SK-N-MC (cell line): ENCODE data around the gene PHF20.
A peak's percentile ranks its signal among the peaks of the same experiment; 100 is the strongest.

ENCODE experiments used
- DNase-seq: peaks from one replicate; pipeline ENCODE4 v3.0.0-alpha.2; 2011; ENCODE audit warnings: low read depth, low spot score
- H3K27ac ChIP-seq: fragments of 200-600 bp; sonication (generic); 2 replicates; pipeline ENCODE4 v1.5.1; 2016; ENCODE audit warnings: mixed run types
- H3K36me3 ChIP-seq: fragments of 200-600 bp; sonication (generic); 2 replicates; pipeline ENCODE4 v1.6.1; 2017; ENCODE audit warnings: antibody characterized with exemption, low read length, mixed read lengths; ENCODE audit not compliant: insufficient read depth
- H3K4me3 ChIP-seq: fragments of 200-600 bp; sonication (generic); 2 replicates; pipeline ENCODE4 v1.5.1; 2016
- H3K9ac ChIP-seq: fragments of 200-600 bp; sonication (generic); 2 replicates; pipeline ENCODE4 v1.8.0; 2017; ENCODE audit warnings: mixed run types, mixed read lengths; ENCODE audit not compliant: insufficient read length
- H3K9me3 ChIP-seq: fragments of 200-600 bp; sonication (generic); 2 replicates; pipeline ENCODE4 v1.6.1; 2017; ENCODE audit warnings: low read depth, mild to moderate bottlenecking, antibody characterized with exemption, low read length, moderate library complexity, mixed read lengths
- EZH2 ChIP-seq: fragments of 200-600 bp; sonication (generic); IDR thresholded peaks from one replicate; pipeline ENCODE4 v1.6.1; 2017; ENCODE audit warnings: antibody characterized with exemption
- FOXP2 ChIP-seq: optimal IDR thresholded peaks from 2 replicates; pipeline ENCODE3; 2011; ENCODE audit warnings: mild to moderate bottlenecking, moderate library complexity; ENCODE audit not compliant: insufficient read depth; ENCODE audit errors: extremely low read length, control extremely low read depth
- POLR2AphosphoS5 ChIP-seq: IDR thresholded peaks from 2 replicates; pipeline ENCODE4 v1.6.1; 2012; ENCODE audit warnings: mild to moderate bottlenecking, low read depth, low read length, borderline replicate concordance

Gene PHF20

DNA sequence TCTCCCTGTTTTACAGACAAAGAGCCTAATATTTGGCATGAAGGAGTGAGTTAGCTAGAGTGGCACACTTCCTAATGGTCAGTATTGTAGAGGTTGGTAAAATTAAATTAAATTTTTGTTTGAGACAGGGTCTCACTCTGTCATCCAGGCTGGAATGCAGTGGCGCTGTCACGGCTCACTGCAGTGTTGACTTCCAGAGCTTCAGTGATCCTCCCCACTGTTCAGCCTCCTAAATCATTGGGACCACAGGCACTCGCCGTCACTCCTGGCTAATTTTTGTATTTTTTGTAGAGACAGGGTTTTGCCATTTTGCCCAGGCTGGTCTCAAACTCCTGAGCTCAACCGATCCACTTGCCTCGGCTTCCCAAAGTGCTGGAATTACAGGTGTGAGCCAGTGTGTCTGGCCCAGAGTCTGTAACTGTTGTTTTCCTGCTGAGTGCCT, 111.5 kb downstream of the PHF20 start:
- Histone ChIP-seq H3K36me3 (peaks cover 3% of the 10 kb centered on the region; the same call in 1 of the 2 replicates), H3K4me3 (no peak overlapping the region), H3K9ac (no peak overlapping the region), H3K27ac (peak overlapping the region; percentile 45; the same call in 1 of the 2 replicates), H3K9me3 (no peaks in the 10 kb centered on the region)
- no peak for DNase-seq
- TF ChIP-seq POLR2AphosphoS5 (no peak), FOXP2 (no peak), EZH2 (no peak)

DNA sequence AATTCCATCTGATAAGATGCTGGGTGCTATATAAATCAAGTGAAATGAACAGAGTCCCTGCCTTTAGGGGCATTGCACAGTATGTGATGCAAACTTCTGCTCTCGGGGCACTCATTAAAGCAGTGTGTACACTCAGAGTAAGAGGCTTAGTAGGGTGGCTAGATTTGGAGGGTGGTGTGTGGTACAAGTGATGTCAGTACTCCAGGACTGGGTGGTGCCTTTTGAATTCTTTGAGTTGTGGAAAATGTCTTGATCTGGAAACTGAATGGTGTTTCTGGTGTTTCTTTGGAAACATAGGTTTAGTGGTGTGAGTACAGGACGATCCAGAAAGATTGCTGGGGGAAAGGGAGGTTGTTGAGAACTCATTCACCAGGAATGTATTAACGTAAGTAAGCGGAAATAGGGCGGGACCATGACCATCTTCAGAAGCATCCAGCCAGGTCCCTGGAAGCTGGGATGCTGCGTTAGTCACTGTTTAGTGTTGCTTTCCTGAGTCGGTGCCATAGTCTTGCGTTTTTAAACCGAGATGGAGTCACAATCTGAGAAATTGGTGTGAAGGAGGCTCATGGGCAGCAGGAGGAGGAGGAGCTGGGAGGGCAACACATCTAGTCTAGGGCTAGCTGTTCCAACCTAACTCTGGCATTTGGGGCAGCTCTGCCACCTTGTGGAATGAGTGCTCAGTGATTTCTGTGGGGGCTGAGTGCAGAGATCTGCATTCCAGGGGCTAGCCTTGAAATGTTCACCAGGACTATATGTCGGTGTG, 112.1 kb downstream of the PHF20 start:
- no peak overlapping the region for H3K9ac ChIP-seq
- no peaks in the 10 kb centered on the region for H3K9me3 ChIP-seq
- no peak for DNase-seq
- H3K27ac ChIP-seq: peak overlapping the region; percentile 45; the same call in 1 of the 2 replicates
- no peak for TF ChIP-seq POLR2AphosphoS5
- TF ChIP-seq FOXP2: no peak
- TF ChIP-seq EZH2: no peak
- peaks cover 3% of the 10 kb centered on the region; the same call in 1 of the 2 replicates for H3K36me3 ChIP-seq
- no peak overlapping the region for H3K4me3 ChIP-seq

DNA sequence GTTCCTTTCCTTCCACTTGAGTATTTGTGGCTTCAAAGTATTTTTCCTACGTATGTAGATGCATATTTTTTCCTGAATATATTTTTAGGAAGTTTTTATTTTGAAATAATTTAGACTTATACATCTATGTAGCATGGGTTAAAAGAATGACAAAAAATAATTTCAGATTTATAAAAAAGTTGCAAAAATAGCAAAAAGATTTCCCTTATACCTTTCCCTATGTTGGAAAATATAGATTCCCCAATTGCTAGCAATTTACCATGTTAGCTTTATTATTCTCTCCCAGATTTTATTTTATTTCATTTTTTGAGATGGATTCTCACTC, 112.7 kb downstream of the PHF20 start:
- H3K27ac ChIP-seq: no peak overlapping the region
- peaks cover 3% of the 10 kb centered on the region; the same call in 1 of the 2 replicates for H3K36me3 ChIP-seq
- DNase-seq: no peak
- H3K9ac ChIP-seq: no peak overlapping the region
- TF ChIP-seq POLR2AphosphoS5: no peak
- no peak for TF ChIP-seq EZH2
- no peak for TF ChIP-seq FOXP2
- no peak overlapping the region for H3K4me3 ChIP-seq
- H3K9me3 ChIP-seq: no peaks in the 10 kb centered on the region

DNA sequence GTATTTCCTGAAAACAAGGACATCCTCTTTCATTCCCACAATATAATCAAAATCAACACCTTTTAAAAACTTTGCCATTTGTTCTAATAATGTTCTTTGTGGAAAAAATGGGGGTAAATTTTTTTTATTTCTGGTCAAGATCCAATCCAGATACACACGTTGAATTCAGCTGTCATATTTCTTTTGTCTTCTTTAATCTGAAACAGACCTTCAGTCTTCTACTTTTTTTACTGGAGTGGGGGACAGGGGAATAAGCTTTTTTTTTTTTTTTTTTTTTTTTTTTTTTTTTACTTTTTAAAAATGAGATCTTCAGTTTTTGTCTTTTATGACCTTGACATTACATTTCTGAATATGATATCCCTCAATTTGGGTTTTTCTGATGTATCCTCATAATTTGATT, 113.4 kb downstream of the PHF20 start:
- DNase-seq: no peak
- no peak overlapping the region for H3K27ac ChIP-seq
- no peak overlapping the region for H3K4me3 ChIP-seq

DNA sequence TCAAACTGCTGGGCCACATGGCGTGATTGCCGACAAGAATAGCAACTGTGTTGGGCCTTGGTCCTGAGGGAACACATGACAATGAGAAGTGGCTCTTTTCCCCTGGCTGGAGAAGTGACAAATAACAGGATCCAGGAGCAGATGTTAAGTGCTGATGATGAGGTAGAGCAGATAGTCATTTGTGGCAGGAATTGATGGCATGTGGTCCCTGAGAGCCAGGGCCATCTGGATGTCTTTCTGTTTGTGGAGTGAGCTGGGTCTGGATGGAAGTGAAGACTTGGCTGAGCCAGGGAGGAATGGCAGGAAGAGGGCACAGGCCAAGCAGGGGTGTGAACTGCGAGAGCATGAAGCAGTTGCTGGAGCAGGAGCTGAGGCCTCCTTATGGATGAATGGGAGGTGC, 114.7 kb downstream of the PHF20 start:
- TF ChIP-seq EZH2: no peak
- no peak for TF ChIP-seq POLR2AphosphoS5
- TF ChIP-seq FOXP2: no peak
- no peak overlapping the region for H3K4me3 ChIP-seq
- H3K9me3 ChIP-seq: no peaks in the 10 kb centered on the region
- H3K9ac ChIP-seq: no peak overlapping the region
- DNase-seq: no peak
- no peak overlapping the region for H3K27ac ChIP-seq
- peaks cover 3% of the 10 kb centered on the region; the same call in 1 of the 2 replicates for H3K36me3 ChIP-seq

More for the DNA sequence above, 113.4 kb downstream of the PHF20 start:
- Histone ChIP-seq H3K36me3 (peaks cover 3% of the 10 kb centered on the region; the same call in 1 of the 2 replicates), H3K9ac (no peak overlapping the region), H3K9me3 (no peaks in the 10 kb centered on the region)
- TF ChIP-seq POLR2AphosphoS5 (no peak), FOXP2 (no peak), EZH2 (no peak)

DNA sequence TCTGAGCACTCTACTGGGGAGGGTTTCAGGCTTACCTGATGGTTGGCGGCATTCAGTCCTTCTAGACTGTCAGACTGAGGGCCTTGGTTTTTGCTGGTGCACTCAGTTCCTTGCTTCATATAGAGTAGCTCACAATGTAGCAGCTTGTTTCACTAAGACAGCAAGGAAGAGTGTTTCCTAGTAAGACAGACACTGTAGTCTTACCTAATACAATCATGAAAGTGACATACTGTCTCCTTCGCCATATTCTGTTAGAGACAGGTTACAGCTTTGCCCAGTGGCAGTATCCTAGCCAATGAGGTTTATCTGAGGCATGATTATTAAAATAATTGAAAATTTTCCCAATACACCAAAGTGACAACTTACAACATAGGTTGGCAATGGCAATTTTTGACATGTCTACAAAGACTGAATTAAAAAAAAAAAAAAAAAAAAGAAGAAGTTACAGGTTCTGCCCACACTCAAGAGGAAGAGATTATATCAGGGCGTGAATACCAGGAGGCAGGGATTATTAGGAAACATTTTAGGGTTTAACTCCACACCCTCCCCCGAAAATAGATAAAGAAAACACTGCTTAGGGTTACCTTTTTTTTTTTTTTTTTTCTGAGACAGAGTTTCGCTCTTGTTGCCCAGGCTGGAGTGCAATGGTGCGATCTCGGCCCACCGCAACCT, 115.7 kb downstream of the PHF20 start:
- Histone ChIP-seq H3K27ac (no peak overlapping the region), H3K36me3 (peaks cover 3% of the 10 kb centered on the region; the same call in 1 of the 2 replicates), H3K9ac (no peak overlapping the region), H3K9me3 (no peaks in the 10 kb centered on the region), H3K4me3 (no peak overlapping the region)
- TF ChIP-seq POLR2AphosphoS5 (no peak), EZH2 (no peak), FOXP2 (no peak)
- no peak for DNase-seq

DNA sequence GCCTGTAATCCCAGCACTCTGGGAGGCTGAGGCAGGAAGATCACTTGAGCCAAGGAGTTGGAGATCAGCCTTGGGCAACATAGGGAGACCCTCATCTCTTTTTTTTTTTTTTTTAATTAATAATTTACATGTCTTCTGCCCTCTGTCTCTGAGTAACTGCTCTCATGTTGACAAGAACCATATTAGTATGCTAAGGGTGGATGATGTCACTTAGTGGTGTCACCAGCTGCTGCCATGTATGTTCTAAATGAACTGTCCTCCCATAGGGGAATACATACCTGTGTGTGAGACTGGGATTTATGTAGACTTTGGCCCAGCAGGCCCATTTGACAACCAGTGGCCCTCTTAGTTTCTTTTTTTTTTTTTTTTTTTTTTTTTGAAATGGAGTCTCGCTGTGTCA, 116.8 kb downstream of the PHF20 start:
- Histone ChIP-seq H3K9ac (no peak overlapping the region), H3K27ac (no peak overlapping the region), H3K36me3 (peaks cover 3% of the 10 kb centered on the region; the same call in 1 of the 2 replicates), H3K4me3 (no peak overlapping the region), H3K9me3 (no peaks in the 10 kb centered on the region)
- DNase-seq: no peak
- TF ChIP-seq EZH2 (no peak), POLR2AphosphoS5 (no peak), FOXP2 (no peak)

DNA sequence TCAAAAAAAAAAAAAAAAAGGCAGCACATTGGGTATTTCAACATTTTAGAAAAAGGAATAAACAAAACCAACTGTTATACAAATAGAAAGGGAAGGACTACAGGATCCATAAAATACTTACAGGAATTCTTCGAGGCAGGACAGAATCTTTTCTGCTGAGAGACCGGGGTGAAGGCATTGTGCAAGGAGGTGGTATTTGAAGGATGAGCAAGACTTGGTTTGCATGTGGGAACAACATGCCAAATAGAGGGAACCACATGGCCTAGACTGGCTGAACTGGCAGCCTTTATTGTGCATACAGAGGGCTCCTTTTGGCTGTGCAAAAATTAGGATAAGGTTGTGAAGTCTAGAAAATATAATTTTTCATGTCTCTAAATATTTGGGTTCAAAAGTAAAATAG, 119.6 kb downstream of the PHF20 start:
- Histone ChIP-seq H3K36me3 (peaks cover 3% of the 10 kb centered on the region; the same call in 1 of the 2 replicates), H3K9ac (no peak overlapping the region), H3K4me3 (no peak overlapping the region), H3K9me3 (no peaks in the 10 kb centered on the region), H3K27ac (no peak overlapping the region)
- TF ChIP-seq EZH2 (no peak), FOXP2 (no peak), POLR2AphosphoS5 (no peak)
- no peak for DNase-seq

DNA sequence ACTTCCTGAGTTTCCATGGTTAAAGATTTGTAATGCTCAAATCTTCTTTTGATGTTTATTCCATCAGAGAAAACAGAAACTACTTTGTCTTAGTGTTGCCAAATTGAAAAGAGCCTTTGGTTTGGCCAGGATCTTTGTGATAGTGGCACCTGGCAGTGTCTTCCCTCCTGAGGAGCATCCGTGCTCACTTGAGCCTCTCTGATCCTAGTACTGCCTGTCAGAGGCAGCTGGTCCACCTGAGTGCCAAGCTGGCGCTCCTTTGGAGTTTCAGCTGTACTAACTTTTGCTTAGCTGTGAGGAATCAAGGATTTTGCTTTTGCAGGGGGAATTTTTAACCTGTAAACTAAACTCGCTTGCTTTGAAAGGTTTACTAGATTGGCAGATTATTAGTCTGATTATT, 121.1 kb downstream of the PHF20 start:
- H3K27ac ChIP-seq: no peak overlapping the region

More for the DNA sequence above, 121.1 kb downstream of the PHF20 start:
- DNase-seq: no peak
- TF ChIP-seq POLR2AphosphoS5: no peak
- no peak for TF ChIP-seq EZH2
- no peak for TF ChIP-seq FOXP2
- H3K9ac ChIP-seq: no peak overlapping the region
- H3K4me3 ChIP-seq: no peak overlapping the region
- H3K36me3 ChIP-seq: no peaks in the 10 kb centered on the region
- no peaks in the 10 kb centered on the region for H3K9me3 ChIP-seq
